WTC11 (cell line): Measurements from ENCODE around the gene RFK. TPM values are rescaled to one million over a fixed set of nuclear protein-coding genes. Genes with fewer than 3 reads are reported as not detected.

ENCODE experiments used
- ATAC-seq: fragments of 200-7000 bp; cut with Tn5 transposase; 2 replicates; pipeline ENCODE4 v1.10.0; 2021; ENCODE audit warnings: mild to moderate bottlenecking, moderate library complexity
- CTCF ChIA-PET: fragments of 300-600 bp; sonication (Branson Sonifier 250); formaldehyde crosslinking; loops from one replicate; lab custom pipeline; 2021; ENCODE audit warnings: antibody characterized with exemption; lab: Charles Lee
- POLR2A ChIA-PET: fragments of 350-600 bp; sonication (Branson Sonifier 250); formaldehyde crosslinking; loops from one replicate; lab custom pipeline; 2021; ENCODE audit warnings: antibody characterized with exemption; lab: Charles Lee
- DNase-seq: peaks from one replicate; pipeline ENCODE4 v3.0.0; 2021; ENCODE audit warnings: low spot score
- H3K27ac Mint-ChIP-seq: 2 replicates; pipeline ENCODE4 v1.8.0; 2021; ENCODE audit warnings: mixed read lengths
- H3K27me3 Mint-ChIP-seq: 2 replicates; pipeline ENCODE4 v1.8.0; 2021; ENCODE audit warnings: low read depth, mild to moderate bottlenecking, moderate library complexity, mixed read lengths
- H3K36me3 Mint-ChIP-seq: 2 replicates; pipeline ENCODE4 v1.8.0; 2021; ENCODE audit warnings: mixed read lengths
- H3K4me1 Mint-ChIP-seq: 2 replicates; pipeline ENCODE4 v1.8.0; 2022; ENCODE audit warnings: mixed read lengths
- H3K4me3 Mint-ChIP-seq: 2 replicates; pipeline ENCODE4 v1.8.0; 2021; ENCODE audit warnings: mild to moderate bottlenecking, moderate library complexity, mixed read lengths
- H3K9me3 Mint-ChIP-seq: 2 replicates; pipeline ENCODE4 v1.8.0; 2021; ENCODE audit warnings: mixed read lengths
- AFF4 ChIP-seq: sonication (generic); formaldehyde crosslinking; IDR thresholded peaks from 2 replicates; pipeline ENCODE4 v1.8.1; 2023; ENCODE audit warnings: mild to moderate bottlenecking, missing genetic modification reagents, borderline replicate concordance
- ATF1 ChIP-seq: sonication (generic); formaldehyde crosslinking; IDR thresholded peaks from 2 replicates; pipeline ENCODE4 v1.8.1; 2023; ENCODE audit warnings: mild to moderate bottlenecking, moderate library complexity, missing genetic modification reagents
- ELF4 ChIP-seq: sonication (generic); formaldehyde crosslinking; IDR thresholded peaks from 2 replicates; pipeline ENCODE4 v1.8.1; 2022; ENCODE audit warnings: low read depth, mild to moderate bottlenecking, moderate library complexity, missing genetic modification reagents
- ETV6 ChIP-seq: sonication (generic); formaldehyde crosslinking; IDR thresholded peaks from 2 replicates; pipeline ENCODE4 v1.8.1; 2022; ENCODE audit warnings: mild to moderate bottlenecking, missing genetic modification reagents
- IRF2 ChIP-seq: sonication (generic); formaldehyde crosslinking; IDR thresholded peaks from 2 replicates; pipeline ENCODE4 v1.8.0; 2022; ENCODE audit warnings: low read depth, missing genetic modification reagents, borderline replicate concordance
- KAT7 ChIP-seq: sonication (generic); formaldehyde crosslinking; IDR thresholded peaks from 2 replicates; pipeline ENCODE4 v1.8.1; 2023; ENCODE audit warnings: missing genetic modification reagents, mild to moderate bottlenecking, borderline replicate concordance
- NFATC4 ChIP-seq: fragments of 250-450 bp; sonication (Bioruptor Pico); IDR thresholded peaks from 2 replicates; pipeline ENCODE4 v1.9.0; 2021; ENCODE audit warnings: mild to moderate bottlenecking
- NFYB ChIP-seq: sonication (generic); formaldehyde crosslinking; conservative IDR thresholded peaks from 2 replicates; pipeline ENCODE4 v1.8.0; 2022; ENCODE audit warnings: low read depth, missing genetic modification reagents
- NR2C2 ChIP-seq: sonication (generic); formaldehyde crosslinking; IDR thresholded peaks from 2 replicates; pipeline ENCODE4 v1.8.0; 2022; ENCODE audit warnings: mild to moderate bottlenecking, missing genetic modification reagents
- PRDM15 ChIP-seq: sonication (generic); formaldehyde crosslinking; IDR thresholded peaks from 2 replicates; pipeline ENCODE4 v1.8.0; 2022; ENCODE audit warnings: missing genetic modification reagents
- RELA ChIP-seq: sonication (generic); formaldehyde crosslinking; IDR thresholded peaks from 2 replicates; pipeline ENCODE4 v1.8.1; 2022; ENCODE audit warnings: missing genetic modification reagents, mild to moderate bottlenecking, borderline replicate concordance
- SOX15 ChIP-seq: fragments of 250-450 bp; sonication (Bioruptor Pico); IDR thresholded peaks from 2 replicates; pipeline ENCODE4 v1.9.0; 2021; ENCODE audit warnings: mild to moderate bottlenecking
- STAT6 ChIP-seq: sonication (generic); formaldehyde crosslinking; conservative IDR thresholded peaks from 2 replicates; pipeline ENCODE4 v1.8.1; 2023; ENCODE audit warnings: mild to moderate bottlenecking, low read depth, missing genetic modification reagents, moderate library complexity
- ZNF121 ChIP-seq: sonication (generic); formaldehyde crosslinking; IDR thresholded peaks from 2 replicates; pipeline ENCODE4 v1.8.0; 2023; ENCODE audit warnings: missing genetic modification reagents
- ZNF263 ChIP-seq: sonication (generic); formaldehyde crosslinking; IDR thresholded peaks from 2 replicates; pipeline ENCODE4 v1.8.1; 2022; ENCODE audit warnings: low read depth, mild to moderate bottlenecking, moderate library complexity, missing genetic modification reagents
- total RNA-seq: library from RNA; stranded (reverse); gene quantifications from 3 replicates; pipeline ENCODE4 v1.2.3, GENCODE V29; 2021
- TF ChIP-seq, protein P1 (sequence below): sonication (generic); formaldehyde crosslinking; IDR thresholded peaks from 2 replicates; pipeline ENCODE4 v1.8.0; 2022; ENCODE audit warnings: mild to moderate bottlenecking, missing genetic modification reagents
- TF ChIP-seq, protein P2 (sequence below): sonication (generic); formaldehyde crosslinking; IDR thresholded peaks from 2 replicates; pipeline ENCODE4 v1.8.0; 2023; ENCODE audit warnings: mild to moderate bottlenecking, missing genetic modification reagents
- TF ChIP-seq, protein P3 (sequence below): sonication (generic); formaldehyde crosslinking; IDR thresholded peaks from 2 replicates; pipeline ENCODE4 v1.8.0; 2023; ENCODE audit warnings: missing genetic modification reagents

Gene RFK
- total RNA-seq, 1 experiment from 2014 or later, result 14.9 TPM

- TF ChIP-seq PRDM15 (CRISPR knock-in tag) (no peak), RELA (CRISPR knock-in tag) (no peak), ELF4 (CRISPR knock-in tag) (no peak), IRF2 (no peak), ETV6 (no peak)
- TF ChIP-seq, protein P1, sequence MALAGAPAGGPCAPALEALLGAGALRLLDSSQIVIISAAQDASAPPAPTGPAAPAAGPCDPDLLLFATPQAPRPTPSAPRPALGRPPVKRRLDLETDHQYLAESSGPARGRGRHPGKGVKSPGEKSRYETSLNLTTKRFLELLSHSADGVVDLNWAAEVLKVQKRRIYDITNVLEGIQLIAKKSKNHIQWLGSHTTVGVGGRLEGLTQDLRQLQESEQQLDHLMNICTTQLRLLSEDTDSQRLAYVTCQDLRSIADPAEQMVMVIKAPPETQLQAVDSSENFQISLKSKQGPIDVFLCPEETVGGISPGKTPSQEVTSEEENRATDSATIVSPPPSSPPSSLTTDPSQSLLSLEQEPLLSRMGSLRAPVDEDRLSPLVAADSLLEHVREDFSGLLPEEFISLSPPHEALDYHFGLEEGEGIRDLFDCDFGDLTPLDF (CRISPR knock-in tag), result no peak
Measured at GRCh38 chr9:76371901-76372300, 22.3 kb downstream of the RFK start (continued).

DNA sequence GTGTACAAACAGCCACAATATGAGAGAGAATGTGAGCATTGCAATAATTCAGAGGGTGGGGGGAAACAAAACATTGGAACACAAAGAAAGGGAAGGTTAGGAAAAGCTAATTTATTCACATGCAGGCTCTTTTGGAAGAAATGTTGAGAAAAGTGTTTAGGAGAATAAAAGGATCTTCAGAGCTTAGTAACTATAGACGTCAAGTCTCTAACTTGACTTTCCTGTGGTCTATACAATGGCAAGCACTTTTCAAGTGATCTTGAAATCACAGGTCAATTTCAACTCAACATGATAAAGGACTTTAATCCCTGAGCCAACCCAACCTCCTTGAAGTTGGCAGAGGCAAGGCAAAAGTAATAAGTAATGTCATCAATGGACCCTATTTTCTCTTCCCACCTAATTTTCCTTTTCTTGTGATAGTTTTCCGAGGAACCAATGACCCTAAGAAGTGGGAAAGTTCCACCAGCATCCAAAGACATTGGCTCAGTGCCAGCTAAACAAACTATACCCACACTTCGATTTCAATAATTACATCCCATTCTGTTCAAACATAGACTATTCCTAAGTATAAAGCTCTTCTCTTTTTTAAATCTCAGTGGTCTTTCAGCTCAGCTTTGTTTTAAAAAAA is 23.7 kb downstream of the RFK start:
- ChIA-PET CTCF (no interaction called here), POLR2A (interaction anchor here (1.1 kb wide), 1 partner anchor 13 kb away, joined by 3 read pairs; no protein-coding TSS in a partner anchor)
- Mint-ChIP-seq H3K27ac (no peak overlapping the region), H3K4me1 (peaks cover 7% of the 10 kb centered on the region), H3K4me3 (no peak overlapping the region), H3K27me3 (no peaks in the 10 kb centered on the region), H3K9me3 (peaks cover 4% of the 10 kb centered on the region), H3K36me3 (no peaks in the 10 kb centered on the region)
- DNase-seq (no peak), ATAC-seq (no peak)
- TF ChIP-seq NR2C2 (CRISPR knock-in tag) (no peak), SOX15 (CRISPR knock-in tag) (no peak), ZNF263 (CRISPR knock-in tag) (no peak), NFATC4 (no peak), STAT6 (CRISPR knock-in tag) (no peak), ELF4 (CRISPR knock-in tag) (no peak)

DNA sequence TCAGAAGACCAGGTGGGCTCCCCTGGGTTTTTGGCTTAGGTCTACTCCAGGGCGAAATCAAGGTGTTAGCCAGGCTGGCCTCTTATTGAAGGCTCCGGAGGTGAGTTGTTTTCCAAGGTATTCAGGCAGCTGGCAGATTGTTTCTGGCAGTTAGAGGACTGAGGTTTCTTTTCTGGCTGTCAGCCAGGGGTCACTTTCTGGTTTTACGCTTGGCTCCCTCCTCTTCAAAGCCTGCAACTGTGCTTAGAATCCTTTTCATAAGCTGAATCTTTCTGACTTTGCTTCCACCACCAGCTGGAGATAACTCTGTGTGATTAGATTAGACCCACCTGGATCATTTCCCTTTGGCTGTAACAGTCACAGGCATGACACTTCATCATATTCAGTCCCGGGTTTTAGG is 24.6 kb downstream of the RFK start:
- Mint-ChIP-seq H3K27me3 (no peaks in the 10 kb centered on the region), H3K4me3 (no peak overlapping the region), H3K27ac (no peak overlapping the region), H3K36me3 (no peaks in the 10 kb centered on the region), H3K4me1 (peaks cover 6% of the 10 kb centered on the region), H3K9me3 (peaks cover 4% of the 10 kb centered on the region)
- CTCF ChIA-PET, result no interaction called here
- no peak for DNase-seq
- no peak for ATAC-seq
- POLR2A ChIA-PET, result no interaction called here
- TF ChIP-seq KAT7 (CRISPR knock-in tag), result no peak
- TF ChIP-seq, protein P2, sequence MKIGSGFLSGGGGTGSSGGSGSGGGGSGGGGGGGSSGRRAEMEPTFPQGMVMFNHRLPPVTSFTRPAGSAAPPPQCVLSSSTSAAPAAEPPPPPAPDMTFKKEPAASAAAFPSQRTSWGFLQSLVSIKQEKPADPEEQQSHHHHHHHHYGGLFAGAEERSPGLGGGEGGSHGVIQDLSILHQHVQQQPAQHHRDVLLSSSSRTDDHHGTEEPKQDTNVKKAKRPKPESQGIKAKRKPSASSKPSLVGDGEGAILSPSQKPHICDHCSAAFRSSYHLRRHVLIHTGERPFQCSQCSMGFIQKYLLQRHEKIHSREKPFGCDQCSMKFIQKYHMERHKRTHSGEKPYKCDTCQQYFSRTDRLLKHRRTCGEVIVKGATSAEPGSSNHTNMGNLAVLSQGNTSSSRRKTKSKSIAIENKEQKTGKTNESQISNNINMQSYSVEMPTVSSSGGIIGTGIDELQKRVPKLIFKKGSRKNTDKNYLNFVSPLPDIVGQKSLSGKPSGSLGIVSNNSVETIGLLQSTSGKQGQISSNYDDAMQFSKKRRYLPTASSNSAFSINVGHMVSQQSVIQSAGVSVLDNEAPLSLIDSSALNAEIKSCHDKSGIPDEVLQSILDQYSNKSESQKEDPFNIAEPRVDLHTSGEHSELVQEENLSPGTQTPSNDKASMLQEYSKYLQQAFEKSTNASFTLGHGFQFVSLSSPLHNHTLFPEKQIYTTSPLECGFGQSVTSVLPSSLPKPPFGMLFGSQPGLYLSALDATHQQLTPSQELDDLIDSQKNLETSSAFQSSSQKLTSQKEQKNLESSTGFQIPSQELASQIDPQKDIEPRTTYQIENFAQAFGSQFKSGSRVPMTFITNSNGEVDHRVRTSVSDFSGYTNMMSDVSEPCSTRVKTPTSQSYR, result no peak
- TF ChIP-seq ETV6, result no peak
- TF ChIP-seq, protein P3, sequence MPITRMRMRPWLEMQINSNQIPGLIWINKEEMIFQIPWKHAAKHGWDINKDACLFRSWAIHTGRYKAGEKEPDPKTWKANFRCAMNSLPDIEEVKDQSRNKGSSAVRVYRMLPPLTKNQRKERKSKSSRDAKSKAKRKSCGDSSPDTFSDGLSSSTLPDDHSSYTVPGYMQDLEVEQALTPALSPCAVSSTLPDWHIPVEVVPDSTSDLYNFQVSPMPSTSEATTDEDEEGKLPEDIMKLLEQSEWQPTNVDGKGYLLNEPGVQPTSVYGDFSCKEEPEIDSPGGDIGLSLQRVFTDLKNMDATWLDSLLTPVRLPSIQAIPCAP (CRISPR knock-in tag), result no peak
- no peak for TF ChIP-seq ZNF121 (CRISPR knock-in tag)
- TF ChIP-seq NFYB, result no peak
- no peak for TF ChIP-seq AFF4
- no peak for TF ChIP-seq ATF1 (CRISPR knock-in tag)
